Naive thymus-derived CD8-positive, alpha-beta T cell (primary cell): ENCODE data around the gene GRIFIN. TPM values are rescaled to one million over a fixed set of nuclear protein-coding genes. Genes with fewer than 3 reads are reported as not detected.
A peak's percentile ranks its signal among the peaks of the same experiment; 100 is the strongest.
"Not testable (repeated sequence)": the region's sequence is repeated elsewhere in the genome, so short reads cannot be mapped to it uniquely, and the experiment has no call there.

ENCODE experiments used
- ATAC-seq, 2 donors: fragments of 150-1000 bp; cut with Tn5 transposase in 1 of 2; sonication (Bioruptor Pico), chemical (Tn5 transposase) in 1 of 2; 1 replicate in 1 of 2; 2 replicates in 1 of 2; pipeline ENCODE4 v1.10.0; 2021; ENCODE audit warnings: mild to moderate bottlenecking in 2 of 2, moderate library complexity in 2 of 2
- POLR2A ChIA-PET: fragments of 350-600 bp; sonication (Branson Sonifier 250); formaldehyde crosslinking; loops from one replicate; lab custom pipeline; 2021; ENCODE audit warnings: antibody characterized with exemption; lab: Charles Lee
- DNase-seq, 10 donors: peaks; one replicate each; pipeline versions ENCODE4 v3.0.0 to v3.0.0-alpha.2; 2020 to 2022
- H3K27ac Mint-ChIP-seq, 10 donors: one replicate each; pipeline ENCODE4 v1.8.0; 2020 to 2022; ENCODE audit warnings: mild to moderate bottlenecking in 10 of 10, mixed read lengths in 10 of 10, moderate library complexity in 4 of 10, inconsistent platforms in 1 of 10
- H3K27me3 Mint-ChIP-seq, 5 donors: one replicate each; pipeline ENCODE4 v1.8.0; 2021 to 2022; ENCODE audit warnings: mixed read lengths in 5 of 5
- H3K36me3 Mint-ChIP-seq, 3 donors: one replicate each; pipeline ENCODE4 v1.8.0; 2020 to 2022; ENCODE audit warnings: mixed read lengths in 3 of 3, mild to moderate bottlenecking in 2 of 3, inconsistent platforms in 1 of 3
- H3K4me1 Mint-ChIP-seq, 4 donors: one replicate each; pipeline ENCODE4 v1.8.0; 2021 to 2022; ENCODE audit warnings: mixed read lengths in 4 of 4
- H3K4me3 Mint-ChIP-seq, 10 donors: one replicate each; pipeline ENCODE4 v1.8.0; 2020 to 2022; ENCODE audit warnings: mild to moderate bottlenecking in 10 of 10, mixed read lengths in 10 of 10, moderate library complexity in 6 of 10, inconsistent platforms in 1 of 10
- H3K9me3 Mint-ChIP-seq, 9 donors: one replicate each; pipeline ENCODE4 v1.8.0; 2020 to 2022; ENCODE audit warnings: mixed read lengths in 9 of 9, mild to moderate bottlenecking in 3 of 9, inconsistent platforms in 1 of 9, moderate library complexity in 1 of 9
- polyA plus RNA-seq, 3 donors: library from polyadenylated mRNA; unstranded; fragments of 300-500 nt; fragmentation: Illumina TruSeq; gene quantifications; one replicate each; pipeline ENCODE4 v1.2.3, GENCODE V29; 2021
- total RNA-seq, 8 experiments: library from RNA in 2 of 8; stranded (reverse) in 2 of 8; gene quantifications; one replicate each; pipeline ENCODE4 v1.2.3 and lab custom pipeline; 2021 to 2026

Gene GRIFIN
- total and polyA plus RNA-seq, 5 experiments from 2014 or later = not detected

GRCh38 chr7:2462731-2463130 lies 13.5 kb downstream of the GRIFIN start:
- Mint-ChIP-seq H3K4me1 (peaks cover 0 to 10% (median 3%) of the 10 kb centered on the region in 4 donors), H3K4me3 (no peak overlapping the region), H3K9me3 (no peaks in the 10 kb centered on the region), H3K27ac (peak overlapping the region in 1 of 10 donors; percentile 19), H3K36me3 (no peaks in the 10 kb centered on the region), H3K27me3 (no peaks in the 10 kb centered on the region)
- POLR2A ChIA-PET = no interaction called here
- DNase-seq (no peak), ATAC-seq (no peak)

GRCh38 chr7:2461268-2462026 lies 14.8 kb downstream of the GRIFIN start:
- Mint-ChIP-seq H3K36me3 (no peaks in the 10 kb centered on the region), H3K9me3 (no peaks in the 10 kb centered on the region), H3K27ac (no peak overlapping the region), H3K4me1 (peaks cover 0 to 15% (median 5%) of the 10 kb centered on the region in 4 donors), H3K27me3 (no peaks in the 10 kb centered on the region), H3K4me3 (no peak overlapping the region)
- ATAC-seq (no peak), DNase-seq (no peak)
- POLR2A ChIA-PET = interaction anchor here (1.4 kb wide), 1 partner anchor 10 kb away, joined by 4 read pairs; no protein-coding TSS in a partner anchor

- POLR2A ChIA-PET = interaction anchor here (1.4 kb wide), 1 partner anchor 9 kb away, joined by 4 read pairs; no protein-coding TSS in a partner anchor
- no peak for ATAC-seq
- H3K4me3 Mint-ChIP-seq = no peak overlapping the region
- H3K27me3 Mint-ChIP-seq = no peaks in the 10 kb centered on the region
- H3K9me3 Mint-ChIP-seq = peaks cover 0 to 4% (median 0%) of the 10 kb centered on the region in 9 donors
- H3K27ac Mint-ChIP-seq = no peak overlapping the region
- H3K4me1 Mint-ChIP-seq = peaks cover 0 to 17% (median 5%) of the 10 kb centered on the region in 4 donors
- H3K36me3 Mint-ChIP-seq = no peaks in the 10 kb centered on the region
- DNase-seq = no peak
Observed at GRCh38 chr7:2460641-2461040, 15.6 kb downstream of the GRIFIN start.

GRCh38 chr7:2460188-2460587 lies 16.0 kb downstream of the GRIFIN start:
- no peak overlapping the region for H3K27ac Mint-ChIP-seq
- H3K27me3 Mint-ChIP-seq = no peaks in the 10 kb centered on the region
- no peak for DNase-seq
- peaks cover 0 to 7% (median 0%) of the 10 kb centered on the region in 9 donors for H3K9me3 Mint-ChIP-seq
- H3K36me3 Mint-ChIP-seq = no peaks in the 10 kb centered on the region
- POLR2A ChIA-PET = interaction anchor here (1.4 kb wide), 1 partner anchor 8 kb away, joined by 4 read pairs; no protein-coding TSS in a partner anchor
- peaks cover 0 to 17% (median 5%) of the 10 kb centered on the region in 4 donors for H3K4me1 Mint-ChIP-seq
- H3K4me3 Mint-ChIP-seq = no peak overlapping the region
- no peak for ATAC-seq

GRCh38 chr7:2459674-2460073 lies 16.5 kb downstream of the GRIFIN start:
- Mint-ChIP-seq H3K36me3 (no peaks in the 10 kb centered on the region), H3K9me3 (peaks cover 0 to 7% (median 0%) of the 10 kb centered on the region in 9 donors), H3K4me3 (peak overlapping the region in 1 of 10 donors; percentile 15), H3K27me3 (no peaks in the 10 kb centered on the region), H3K4me1 (peaks cover 0 to 17% (median 5%) of the 10 kb centered on the region in 4 donors), H3K27ac (no peak overlapping the region)
- ATAC-seq = no peak
- POLR2A ChIA-PET = no interaction called here
- no peak for DNase-seq

DNA sequence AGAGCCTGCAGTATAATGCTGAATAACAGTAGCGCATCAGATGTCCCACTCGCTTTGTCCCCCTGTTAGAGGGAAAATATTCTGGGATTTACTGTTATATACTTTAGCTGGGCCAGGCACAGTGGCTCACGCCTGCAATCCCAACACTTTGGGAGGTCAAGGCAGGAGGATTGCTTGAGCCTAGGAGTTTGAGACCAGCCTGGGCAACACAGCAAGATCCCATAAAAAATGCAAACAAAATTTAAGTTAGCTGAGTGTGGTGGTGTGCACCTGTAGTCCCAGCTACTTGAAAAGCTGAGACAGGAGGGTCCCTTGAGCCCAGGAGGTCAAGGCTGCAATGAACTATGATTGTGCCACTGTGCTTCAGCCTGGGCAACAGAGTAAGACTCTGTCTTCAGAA lies 22.3 kb downstream of the GRIFIN start:
- POLR2A ChIA-PET, H3K9me3 Mint-ChIP-seq, DNase-seq, ATAC-seq, H3K36me3 Mint-ChIP-seq, H3K27ac Mint-ChIP-seq, H3K27me3 Mint-ChIP-seq: not testable (repeated sequence)
- Mint-ChIP-seq H3K4me1 (peaks cover 0 to 31% (median 12%) of the 10 kb centered on the region in 4 donors), H3K4me3 (peak overlapping the region in 1 of 10 donors; percentile 33)

- Mint-ChIP-seq H3K9me3 (peaks cover 0 to 7% (median 0%) of the 10 kb centered on the region in 9 donors), H3K27ac (no peak overlapping the region), H3K27me3 (no peaks in the 10 kb centered on the region), H3K36me3 (no peaks in the 10 kb centered on the region), H3K4me3 (peak overlapping the region in 5 of 10 donors; percentile 14 to 55 (median 47)), H3K4me1 (peaks cover 0 to 22% (median 8%) of the 10 kb centered on the region in 4 donors)
- no peak for DNase-seq
- no peak for ATAC-seq
- POLR2A ChIA-PET = interaction anchor here (1.7 kb wide), 1 partner anchor 77 kb away, joined by 5 read pairs; no protein-coding TSS in a partner anchor
Observed at GRCh38 chr7:2452643-2453270, 23.4 kb downstream of the GRIFIN start.

- Mint-ChIP-seq H3K36me3 (no peaks in the 10 kb centered on the region), H3K9me3 (peaks cover 0 to 7% (median 0%) of the 10 kb centered on the region in 9 donors), H3K4me3 (peak overlapping the region; percentile 60 to 82 (median 66)), H3K27me3 (no peaks in the 10 kb centered on the region), H3K27ac (no peak overlapping the region), H3K4me1 (peaks cover 0 to 20% (median 7%) of the 10 kb centered on the region in 4 donors)
- POLR2A ChIA-PET = interaction anchor here (0.8 to 1.7 kb wide), 4 partner anchors 9 to 107 kb away, joined by 3 to 5 read pairs (median 4); no protein-coding TSS in a partner anchor
- ATAC-seq (peak; percentile 20 to 21), DNase-seq (peak in 2 of 10 donors; percentile 15 to 19)
Observed at GRCh38 chr7:2452074-2452507, 24.1 kb downstream of the GRIFIN start.

- DNase-seq (peak; percentile 52 to 84 (median 72)), ATAC-seq (peak; percentile 95 to 98)
- Mint-ChIP-seq H3K4me1 (peaks cover 0 to 17% (median 7%) of the 10 kb centered on the region in 4 donors), H3K36me3 (no peaks in the 10 kb centered on the region), H3K9me3 (peaks cover 0 to 7% (median 0%) of the 10 kb centered on the region in 9 donors), H3K4me3 (peak overlapping the region; percentile 60 to 82 (median 66)), H3K27me3 (no peaks in the 10 kb centered on the region), H3K27ac (no peak overlapping the region)
- POLR2A ChIA-PET = interaction anchor here (0.8 to 1.7 kb wide), 5 partner anchors 9 to 108 kb away, joined by 3 to 5 read pairs (median 3); no protein-coding TSS in a partner anchor
Observed at GRCh38 chr7:2451171-2452073, 24.8 kb downstream of the GRIFIN start.

- ATAC-seq (no peak), DNase-seq (no peak)
- Mint-ChIP-seq H3K4me1 (peaks cover 0 to 15% (median 7%) of the 10 kb centered on the region in 4 donors), H3K27ac (peak overlapping the region in 2 of 10 donors; percentile 18 to 51), H3K27me3 (no peaks in the 10 kb centered on the region), H3K9me3 (peaks cover 0 to 1% (median 0%) of the 10 kb centered on the region in 9 donors), H3K36me3 (no peaks in the 10 kb centered on the region), H3K4me3 (no peak overlapping the region)
- POLR2A ChIA-PET = interaction anchor here (0.6 to 0.8 kb wide), 3 partner anchors 66 to 697 kb away, joined by 3 read pairs; no protein-coding TSS in a partner anchor
Observed at GRCh38 chr7:2450198-2451107, 25.7 kb downstream of the GRIFIN start.

- POLR2A ChIA-PET = no interaction called here
- no peaks in the 10 kb centered on the region for H3K9me3 Mint-ChIP-seq
- DNase-seq (no peak), ATAC-seq (no peak)
- no peaks in the 10 kb centered on the region for H3K27me3 Mint-ChIP-seq
- no peak overlapping the region for H3K4me3 Mint-ChIP-seq
- H3K4me1 Mint-ChIP-seq = peaks cover 0 to 10% (median 5%) of the 10 kb centered on the region in 4 donors
- peaks cover 0 to 2% (median 0%) of the 10 kb centered on the region in 3 donors for H3K36me3 Mint-ChIP-seq
- peak overlapping the region in 1 of 10 donors; percentile 48 for H3K27ac Mint-ChIP-seq
Observed at GRCh38 chr7:2446676-2447075, 29.5 kb downstream of the GRIFIN start.
